GM08714 (cell line): ENCODE results near the gene TMEM232.
"Not testable (repeated sequence)": the region's sequence is repeated elsewhere in the genome, so short reads cannot be mapped to it uniquely, and the experiment has no call there.

ENCODE experiments used
- H3K4me3 ChIP-seq: fragments of 200-500 bp; sonication (Bioruptor generic); 2 replicates; pipeline ENCODE4 v1.5.1; 2014; ENCODE audit warnings: mild to moderate bottlenecking, low read length, inconsistent platforms
- ZNF274 ChIP-seq: IDR thresholded peaks from 2 replicates; pipeline ENCODE4 v1.6.1; 2012; ENCODE audit warnings: mild to moderate bottlenecking, low read depth, low read length

The TMEM232 gene

GRCh38 chr5:110686270-110686669 is 40.2 kb downstream of the TMEM232 start:
- no peak for TF ChIP-seq ZNF274
- H3K4me3 ChIP-seq = no peak overlapping the region

DNA sequence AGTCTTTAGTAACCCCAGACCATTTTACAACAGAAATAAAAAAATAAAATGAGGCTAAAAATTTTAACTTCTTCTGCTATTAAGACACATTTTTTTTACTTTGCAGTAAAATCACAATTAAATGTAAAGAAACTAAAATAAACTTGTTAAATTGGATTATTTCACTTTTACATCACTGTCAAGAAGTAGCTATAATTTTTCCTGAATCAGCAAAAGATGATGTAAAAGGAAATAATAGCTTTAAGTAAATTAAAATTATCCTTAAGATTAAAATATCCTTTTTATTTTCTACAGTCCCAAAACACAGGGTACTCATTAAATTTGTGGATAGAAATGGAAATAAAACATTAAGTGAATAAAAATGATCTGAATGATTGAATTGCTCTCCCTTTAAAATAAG is 44.5 kb downstream of the TMEM232 start:
- TF ChIP-seq ZNF274 = no peak
- H3K4me3 ChIP-seq = no peak overlapping the region

- H3K4me3 ChIP-seq = no peak overlapping the region
- TF ChIP-seq ZNF274 = no peak
Measured at GRCh38 chr5:110681109-110681508, 45.4 kb downstream of the TMEM232 start.

GRCh38 chr5:110676554-110676953 is 49.9 kb downstream of the TMEM232 start:
- H3K4me3 ChIP-seq = not testable (repeated sequence)

DNA sequence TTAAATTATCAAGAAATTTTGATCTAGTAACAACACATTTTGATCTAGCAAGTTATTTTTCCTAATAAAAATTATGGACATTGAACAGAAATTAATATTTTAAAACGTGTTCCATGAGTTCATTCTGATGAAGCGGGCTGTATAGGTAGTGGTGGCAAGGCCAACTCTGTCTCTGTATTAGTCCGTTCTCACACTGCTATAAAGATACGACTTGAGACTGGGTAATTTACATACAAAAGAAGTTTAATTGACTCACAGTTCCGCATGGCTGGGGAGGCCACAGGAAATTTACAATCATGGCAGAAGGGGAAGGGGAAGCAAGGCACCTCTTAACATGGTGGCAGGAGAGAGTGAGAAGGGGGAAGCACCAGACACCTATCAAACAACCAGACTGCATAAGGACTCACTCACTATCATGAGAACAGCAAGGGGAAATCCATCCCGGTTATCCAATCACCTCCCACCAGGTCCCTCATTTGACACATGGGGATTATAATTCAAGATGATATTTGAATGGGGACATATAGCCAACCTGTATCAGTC is 61.2 kb downstream of the TMEM232 start:
- no peak overlapping the region for H3K4me3 ChIP-seq
- no peak for TF ChIP-seq ZNF274

GRCh38 chr5:110663525-110663924 is 62.9 kb downstream of the TMEM232 start:
- no peak for TF ChIP-seq ZNF274
- no peak overlapping the region for H3K4me3 ChIP-seq

DNA sequence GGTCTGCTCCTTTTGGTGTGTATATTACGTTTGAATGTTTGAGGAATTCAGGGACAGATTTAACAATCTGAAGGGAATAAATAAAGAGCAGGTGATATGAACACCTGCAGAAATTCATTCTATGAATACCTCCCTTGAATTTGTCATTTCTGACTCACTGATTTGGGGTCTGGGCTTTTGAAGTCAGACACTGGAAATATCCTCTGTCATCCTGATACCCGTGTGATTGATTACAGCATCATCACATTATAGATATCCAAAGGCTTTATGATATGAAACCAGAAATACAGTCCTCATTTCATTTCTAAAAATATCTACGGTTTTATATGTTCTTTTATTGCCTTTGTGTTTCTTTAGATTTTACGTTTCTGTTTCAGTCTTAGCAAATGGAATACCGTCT is 68.5 kb downstream of the TMEM232 start:
- H3K4me3 ChIP-seq = no peak overlapping the region
- no peak for TF ChIP-seq ZNF274

- H3K4me3 ChIP-seq = no peak overlapping the region
- TF ChIP-seq ZNF274 = no peak
Measured at GRCh38 chr5:110653231-110653970, 73.1 kb downstream of the TMEM232 start.

- TF ChIP-seq ZNF274 = no peak
- H3K4me3 ChIP-seq = no peak overlapping the region
Measured at GRCh38 chr5:110651507-110651906, 75.0 kb downstream of the TMEM232 start.

- H3K4me3 ChIP-seq = no peak overlapping the region
- no peak for TF ChIP-seq ZNF274
Measured at GRCh38 chr5:110644357-110644756, 82.1 kb downstream of the TMEM232 start.

DNA sequence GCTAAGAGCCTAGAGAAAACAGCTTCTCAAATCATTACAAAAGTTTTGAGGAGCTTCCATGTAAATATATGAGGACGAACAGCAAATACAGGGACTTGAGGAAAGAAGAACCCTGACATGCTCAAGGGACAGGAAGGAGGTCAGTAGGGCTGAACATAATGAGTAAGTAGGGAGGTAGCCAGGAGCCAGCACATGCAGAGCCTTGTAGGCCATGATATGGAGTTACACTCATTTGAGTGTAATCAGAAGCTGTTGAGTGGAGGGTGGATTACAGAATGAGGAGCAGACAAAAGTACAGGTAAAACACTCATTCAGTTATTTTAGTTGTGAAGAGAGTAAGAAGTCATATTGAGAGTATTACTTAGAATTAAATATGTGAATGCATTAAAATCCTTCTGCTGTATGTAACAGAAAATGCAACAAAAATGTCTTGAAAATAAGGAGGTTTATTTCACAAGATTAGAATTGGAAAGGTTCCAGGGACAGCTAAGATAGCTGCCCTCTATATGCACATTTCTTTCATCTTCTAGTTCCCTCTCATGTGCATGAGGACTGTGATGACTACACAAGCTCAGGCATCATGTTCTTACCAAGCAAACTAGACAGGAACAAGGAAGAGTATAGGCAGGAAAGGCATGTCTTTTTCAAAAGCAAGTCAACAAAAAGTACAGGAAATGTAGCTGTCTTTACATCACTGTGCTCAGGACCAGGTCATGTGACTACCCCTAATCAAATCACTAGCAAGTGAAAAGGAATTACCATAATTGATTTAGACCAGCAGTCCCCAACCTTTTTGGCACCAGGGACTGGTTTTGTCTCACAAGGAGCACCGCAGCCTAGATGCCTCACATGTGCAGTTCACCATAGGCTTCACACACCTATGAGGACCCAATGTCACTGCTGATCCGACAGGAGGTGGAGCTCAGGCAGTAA is 87.2 kb downstream of the TMEM232 start:
- H3K4me3 ChIP-seq = no peak overlapping the region
- TF ChIP-seq ZNF274 = no peak

DNA sequence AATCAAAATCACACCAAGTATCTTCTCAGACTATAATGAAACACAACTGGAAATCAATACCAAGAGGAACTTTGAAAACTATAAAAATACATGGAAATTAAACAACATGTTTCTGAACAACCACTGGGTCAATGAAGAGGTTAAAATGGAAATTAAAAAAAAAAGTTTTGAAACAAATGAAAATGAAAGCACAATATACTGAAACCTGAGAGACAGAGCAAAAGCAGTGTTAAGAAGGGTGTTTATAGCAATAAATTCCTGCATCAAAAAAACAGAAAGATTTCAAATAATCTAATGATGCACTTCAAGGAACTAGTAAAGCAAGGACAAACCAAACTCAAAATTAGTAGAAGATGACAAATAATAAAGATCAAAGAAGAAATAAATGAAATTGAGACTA is 92.0 kb downstream of the TMEM232 start:
- no peak overlapping the region for H3K4me3 ChIP-seq
- no peak for TF ChIP-seq ZNF274

GRCh38 chr5:110631236-110631635 is 95.2 kb downstream of the TMEM232 start:
- TF ChIP-seq ZNF274 = no peak

DNA sequence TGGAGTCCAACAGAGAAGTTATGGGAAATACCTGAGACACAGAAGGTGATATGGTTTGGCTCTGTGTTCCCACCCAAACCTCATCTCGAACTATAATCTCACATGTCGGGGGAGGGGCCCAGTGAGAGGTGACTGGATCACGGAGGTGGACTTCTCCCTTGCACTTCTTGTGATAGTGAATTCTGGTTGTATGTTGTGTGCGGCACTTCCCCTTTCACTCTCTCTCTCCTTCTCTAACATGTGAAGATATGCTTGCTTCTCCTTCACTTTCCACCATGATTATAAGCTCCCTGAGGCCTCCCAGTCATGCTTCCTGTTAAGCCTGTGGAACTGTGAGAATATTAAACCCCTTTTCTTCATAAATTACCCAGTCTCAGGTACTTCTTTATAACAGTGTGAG is 96.1 kb downstream of the TMEM232 start:
- TF ChIP-seq ZNF274 = no peak
- no peak overlapping the region for H3K4me3 ChIP-seq

More at GRCh38 chr5:110631236-110631635, 95.2 kb downstream of the TMEM232 start:
- no peak overlapping the region for H3K4me3 ChIP-seq
